KG1 (cell line): Measurements from ENCODE around the gene CLSTN2.

Experiments used
- DNase-seq: peaks from one replicate; lab custom pipeline; 2025; lab: John Stamatoyannopoulos, UW

The CLSTN2 gene

DNA sequence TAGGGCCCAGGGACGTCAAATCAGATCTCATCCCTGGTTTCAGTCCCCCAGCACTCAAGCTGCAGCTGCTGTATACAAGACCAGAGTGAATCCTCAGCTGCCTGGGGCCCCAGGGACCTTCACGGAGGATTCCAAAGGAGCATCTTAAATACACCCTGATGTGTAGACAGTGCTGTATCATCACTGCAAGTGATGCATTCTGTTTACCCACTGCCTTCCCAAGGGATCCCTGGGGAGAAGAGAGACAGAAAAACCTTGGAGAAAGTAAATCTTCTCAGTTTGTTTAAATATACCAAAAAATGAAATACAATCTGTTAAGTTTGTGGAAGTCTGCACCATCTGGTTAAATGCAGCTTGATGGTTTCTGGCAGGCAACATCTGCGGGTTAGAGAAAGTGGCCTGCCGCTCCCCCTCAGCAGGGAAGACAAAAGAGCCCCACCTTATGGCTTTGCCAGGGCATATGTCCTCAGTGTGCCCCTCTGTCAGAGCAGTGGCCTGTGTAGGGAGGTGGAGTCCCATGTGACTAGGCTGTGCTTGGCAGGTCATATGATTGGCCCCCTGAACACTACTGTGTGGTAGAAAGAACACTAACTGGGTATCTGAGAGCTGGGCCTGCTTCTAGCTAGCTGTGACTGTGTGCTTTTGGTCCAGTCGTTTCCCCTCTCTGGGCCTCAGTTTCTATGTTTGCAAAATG, 520.7 kb downstream of the CLSTN2 start:
- DNase-seq, result no peak

DNA sequence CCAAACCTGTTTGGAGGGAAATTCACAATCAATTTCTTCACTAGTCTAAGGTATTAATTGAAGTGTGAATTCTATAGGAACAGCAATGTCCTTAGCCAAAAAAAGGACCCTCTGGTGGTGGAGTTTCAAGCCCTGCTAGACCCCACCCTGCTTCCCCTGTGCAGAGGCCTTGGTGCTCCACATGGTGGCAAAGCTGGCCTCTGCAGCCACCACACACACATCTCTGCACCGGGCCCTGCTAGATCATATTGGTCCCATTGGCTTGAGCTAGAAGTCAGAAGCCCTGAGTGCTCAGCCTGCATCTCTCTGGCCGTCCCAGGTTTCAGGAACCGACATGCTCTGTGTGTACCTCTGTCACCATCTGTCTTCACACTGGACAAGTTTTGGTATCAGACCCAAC, 522.0 kb downstream of the CLSTN2 start:
- DNase-seq, result no peak

DNA sequence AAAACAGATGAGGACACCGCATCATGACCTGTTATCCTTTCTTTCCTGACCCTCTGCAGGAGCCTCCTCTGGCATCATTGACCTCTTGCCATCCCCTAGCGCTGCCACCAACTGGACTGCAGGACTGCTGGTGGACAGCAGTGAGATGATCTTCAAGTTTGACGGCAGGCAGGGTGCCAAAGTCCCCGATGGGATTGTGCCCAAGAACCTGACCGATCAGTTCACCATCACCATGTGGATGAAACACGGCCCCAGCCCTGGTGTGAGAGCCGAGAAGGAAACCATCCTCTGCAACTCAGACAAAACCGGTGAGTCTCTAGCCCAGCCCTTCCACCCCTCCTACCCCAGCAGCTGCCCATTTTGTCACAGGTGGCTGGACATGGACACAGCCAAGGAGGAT, 524.5 kb downstream of the CLSTN2 start:
- no peak for DNase-seq

DNA sequence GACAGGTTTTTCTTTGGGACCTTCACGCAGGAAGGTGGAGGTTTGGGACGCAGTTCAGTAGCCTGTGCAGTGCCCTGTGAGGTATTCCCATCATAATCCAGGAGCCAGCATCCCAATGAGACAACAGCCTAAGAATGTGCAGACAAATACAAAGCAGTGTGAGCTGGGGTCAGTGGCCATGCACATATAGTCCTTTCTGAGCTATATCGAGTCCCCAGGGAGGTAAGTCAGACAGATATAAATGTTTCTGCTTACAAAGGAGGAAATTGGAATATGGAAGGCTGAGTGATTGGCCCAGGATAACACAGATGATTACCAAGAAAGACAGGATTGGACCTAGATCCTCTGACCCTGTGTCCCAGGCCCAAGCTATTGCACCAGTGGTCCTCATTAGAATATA, 526.3 kb downstream of the CLSTN2 start:
- no peak for DNase-seq

DNA sequence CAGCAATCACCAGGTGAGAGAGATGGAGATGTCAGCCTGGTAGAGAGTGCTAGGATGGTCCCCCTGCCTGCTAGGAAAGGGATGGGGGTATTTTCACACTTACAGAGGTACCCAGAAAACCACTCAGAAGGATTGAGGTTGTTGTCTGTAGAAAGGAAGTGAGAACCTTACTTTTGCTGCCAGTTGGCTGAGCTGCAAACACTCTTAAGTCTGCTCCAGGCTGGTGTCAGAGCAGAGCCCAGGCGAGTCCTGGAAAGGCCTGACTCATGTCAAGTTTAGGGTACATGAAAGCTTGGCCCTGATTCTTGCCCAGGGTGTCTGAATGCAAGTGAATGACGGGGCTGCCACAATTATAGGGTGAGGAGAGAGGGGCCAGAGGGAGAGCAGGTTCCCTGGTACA, 528.4 kb downstream of the CLSTN2 start:
- DNase-seq, result no peak

DNA sequence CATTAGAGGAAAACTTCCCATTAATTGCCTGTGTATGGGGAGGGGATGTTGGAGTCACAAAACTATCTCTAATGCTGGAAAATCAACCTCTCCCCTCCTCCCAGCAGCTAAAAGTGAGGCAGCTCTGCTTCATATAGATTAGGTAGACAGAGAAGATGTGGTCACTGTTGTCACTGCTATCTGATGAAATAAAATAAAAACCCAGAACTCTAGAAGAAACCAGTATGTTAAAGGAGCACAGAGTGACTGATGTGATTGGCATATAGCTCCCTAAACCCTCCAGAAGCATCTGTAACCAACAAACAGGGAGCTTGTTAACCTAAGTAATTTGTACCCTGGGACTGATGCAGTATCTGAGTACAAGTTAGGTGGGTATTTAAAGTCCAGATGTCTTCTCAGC, 531.0 kb downstream of the CLSTN2 start:
- no peak for DNase-seq

DNA sequence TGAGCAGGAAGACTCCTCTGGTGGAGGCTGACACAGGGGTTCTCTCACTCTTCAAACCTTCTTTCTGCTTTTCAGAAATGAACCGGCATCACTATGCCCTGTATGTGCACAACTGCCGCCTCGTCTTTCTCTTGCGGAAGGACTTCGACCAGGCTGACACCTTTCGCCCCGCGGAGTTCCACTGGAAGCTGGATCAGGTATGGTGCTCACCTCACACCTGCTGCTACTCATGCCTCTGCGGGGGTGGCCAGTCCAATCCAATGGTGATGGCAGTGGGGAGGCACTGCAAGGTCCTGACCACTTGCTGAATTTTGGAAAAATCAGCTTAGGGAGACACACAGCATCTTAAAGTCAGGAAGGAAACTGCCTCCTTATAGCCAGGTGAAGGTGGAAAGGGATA, 531.5 kb downstream of the CLSTN2 start:
- DNase-seq, result no peak

DNA sequence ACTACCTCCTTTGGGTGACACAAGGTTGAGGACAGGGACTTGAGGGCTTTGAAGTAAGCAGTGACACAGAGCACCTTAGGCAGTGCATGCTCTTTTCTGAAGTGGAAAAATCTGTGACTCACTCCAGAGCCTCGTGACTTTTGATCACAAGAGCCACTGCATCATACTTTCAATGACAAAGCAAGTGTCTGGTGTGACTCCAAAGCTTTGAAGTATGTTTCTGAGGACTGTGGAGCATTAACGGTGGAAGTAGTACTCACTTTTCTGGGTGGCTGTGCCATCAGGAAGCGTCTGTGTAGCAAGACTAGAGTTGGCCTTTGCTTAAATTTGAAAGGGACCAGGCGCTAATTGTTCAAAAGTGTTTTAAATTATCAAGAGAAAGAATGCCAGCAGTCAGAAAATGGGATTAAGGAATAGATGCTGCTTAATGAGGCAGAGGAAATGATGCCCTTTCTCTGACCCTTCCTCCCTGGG, 532.2 kb downstream of the CLSTN2 start:
- no peak for DNase-seq

DNA sequence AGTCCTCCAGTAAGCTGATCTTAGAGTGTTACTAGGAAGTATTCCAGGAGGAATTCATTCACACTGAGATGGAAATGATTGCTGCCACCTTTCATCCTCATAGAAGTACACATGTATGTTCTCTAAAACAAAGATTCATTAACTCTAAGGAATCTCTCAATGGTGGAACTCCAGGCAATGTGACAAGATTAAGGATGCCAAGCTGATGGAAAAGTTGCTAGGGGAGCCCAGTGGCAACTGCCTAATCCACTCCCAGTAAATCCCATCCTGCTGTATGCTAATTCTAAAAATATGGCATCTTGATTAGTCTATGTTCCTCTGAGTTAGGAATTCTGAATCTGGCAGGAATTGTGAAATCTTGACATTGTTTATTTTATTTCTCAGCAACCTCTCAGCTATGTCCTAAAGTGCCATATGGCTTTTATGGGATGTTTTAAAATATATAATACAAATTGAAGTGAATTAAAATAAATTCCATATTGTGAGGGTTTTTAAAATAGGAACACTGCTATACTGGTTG, 532.9 kb downstream of the CLSTN2 start:
- no peak for DNase-seq

DNA sequence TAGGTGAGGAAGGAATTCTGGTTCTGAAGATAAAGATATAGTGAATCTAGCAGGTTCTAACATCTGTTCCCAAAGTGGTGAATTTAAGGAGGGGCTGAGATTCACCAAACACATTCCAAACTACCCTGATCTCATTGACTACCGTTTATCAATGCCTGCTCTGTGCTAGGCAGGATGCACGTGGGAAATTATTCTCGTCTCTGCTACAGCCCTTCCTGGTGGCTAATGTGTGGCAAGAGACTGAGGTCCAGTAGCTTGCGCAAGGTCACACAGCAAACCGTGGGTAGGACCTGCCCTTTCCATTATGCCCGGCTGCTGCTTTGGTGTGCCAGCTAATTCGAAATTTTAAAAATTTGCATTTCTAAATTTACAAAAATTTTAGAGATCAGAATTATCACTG, 533.4 kb downstream of the CLSTN2 start:
- DNase-seq, result no peak

DNA sequence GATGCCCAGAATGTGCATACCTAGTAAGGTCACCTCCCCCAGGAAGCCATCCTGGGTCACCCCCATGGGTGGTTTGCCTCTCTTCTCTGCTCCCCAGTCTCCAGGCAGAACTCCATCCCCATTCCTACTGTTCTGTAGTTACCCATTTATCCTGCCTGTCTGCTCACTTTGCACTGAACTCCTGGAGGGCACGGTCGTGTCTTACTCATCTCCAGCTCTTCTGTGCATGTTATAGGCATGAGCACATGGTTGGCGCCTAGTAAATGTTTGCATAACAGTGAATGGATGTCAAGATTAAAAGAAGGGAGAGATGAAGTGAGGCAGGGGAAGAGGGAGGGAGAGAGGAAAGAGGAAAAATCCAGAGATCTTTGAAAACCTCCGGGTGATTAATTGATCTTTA, 534.5 kb downstream of the CLSTN2 start:
- no peak for DNase-seq

DNA sequence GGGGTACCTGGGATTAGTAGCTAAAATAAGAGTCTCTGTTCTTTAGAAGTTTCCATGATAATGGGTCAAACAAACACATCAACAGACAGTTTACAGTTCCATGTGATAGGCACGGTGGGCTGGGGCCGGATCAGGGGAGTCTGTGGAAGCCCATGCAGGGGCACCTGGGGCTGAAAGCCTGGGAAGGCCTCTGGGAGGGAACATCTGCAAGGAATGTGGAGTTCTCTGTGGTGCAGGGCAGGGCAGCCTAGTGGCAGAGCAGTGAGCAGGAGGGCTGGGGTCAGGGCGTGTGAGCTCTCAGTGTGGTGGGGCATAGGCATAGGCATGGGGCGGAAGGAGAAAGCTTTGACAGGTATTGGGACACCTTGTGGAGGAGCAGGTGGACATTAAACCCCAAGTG, 535.2 kb downstream of the CLSTN2 start:
- no peak for DNase-seq

DNA sequence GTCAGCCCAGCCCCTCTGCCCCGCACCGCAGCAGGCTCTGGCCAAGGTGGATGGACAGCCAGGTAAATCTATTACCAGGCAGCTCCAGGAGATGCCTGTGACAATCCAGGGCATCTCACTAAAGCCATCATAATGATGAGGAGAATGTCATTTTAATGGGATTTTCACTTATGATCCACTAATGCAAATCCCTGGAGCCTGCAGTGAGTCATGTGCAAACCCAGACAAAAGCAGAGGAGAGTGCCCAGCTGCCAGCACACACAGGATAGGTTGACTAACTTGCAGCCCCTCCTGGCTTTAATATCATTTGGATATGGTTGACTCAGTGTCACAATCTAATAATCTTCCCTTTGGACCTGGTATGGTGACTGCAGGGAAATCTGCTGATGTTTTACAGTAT, 536.0 kb downstream of the CLSTN2 start:
- no peak for DNase-seq

DNA sequence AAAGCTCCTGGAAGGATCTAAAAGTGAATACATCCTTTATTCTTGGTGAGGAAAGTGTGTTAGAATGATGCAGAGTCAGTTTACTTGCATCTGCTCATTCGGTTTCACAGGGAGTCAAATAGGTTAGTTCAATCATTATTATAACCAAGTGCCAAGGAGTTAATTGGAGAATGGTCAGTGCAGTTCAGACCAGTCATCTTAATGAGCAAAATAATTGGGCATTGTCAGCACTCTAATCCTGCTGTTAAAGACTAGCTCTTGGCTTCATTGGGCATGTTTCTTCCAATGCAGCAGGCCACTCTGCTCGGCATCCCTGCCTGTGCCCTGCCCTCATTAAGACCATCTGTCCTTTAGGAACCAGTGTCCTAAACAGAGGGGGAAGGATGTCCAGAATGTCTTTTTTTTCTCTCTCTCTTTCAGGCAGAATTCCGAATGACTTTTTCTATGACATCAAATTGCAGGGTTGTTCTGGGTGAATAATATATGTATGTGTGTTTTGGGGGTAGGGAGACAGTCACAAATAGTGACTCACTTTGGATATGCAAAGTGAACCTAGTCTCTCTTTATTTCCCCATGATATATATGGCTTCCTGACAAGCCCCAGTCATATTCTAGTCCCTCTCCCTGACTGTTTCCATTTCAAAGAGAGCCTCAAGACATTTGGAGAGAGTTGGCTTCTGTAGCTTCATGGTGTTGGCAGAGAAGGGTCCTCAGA, 537.5 kb downstream of the CLSTN2 start:
- no peak for DNase-seq

DNA sequence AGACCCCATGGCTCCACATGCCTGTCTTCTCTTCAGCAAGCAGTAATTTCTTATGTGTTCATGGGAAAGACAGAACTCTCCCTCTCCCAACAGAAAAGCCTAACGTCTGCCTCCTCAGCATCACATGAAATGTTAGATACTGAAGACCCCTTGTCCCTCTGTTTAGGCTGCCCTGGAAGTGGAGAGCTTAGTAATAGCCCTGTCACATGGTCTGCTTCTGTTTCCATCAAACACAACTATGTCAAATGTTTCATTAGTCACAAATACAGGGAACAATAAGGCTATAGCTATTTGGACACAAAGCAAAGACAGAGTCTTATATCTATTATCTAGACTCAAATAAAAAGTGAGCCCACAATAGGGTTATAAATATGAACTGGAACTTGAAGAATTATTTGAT, 552.6 kb downstream of the CLSTN2 start:
- no peak for DNase-seq

DNA sequence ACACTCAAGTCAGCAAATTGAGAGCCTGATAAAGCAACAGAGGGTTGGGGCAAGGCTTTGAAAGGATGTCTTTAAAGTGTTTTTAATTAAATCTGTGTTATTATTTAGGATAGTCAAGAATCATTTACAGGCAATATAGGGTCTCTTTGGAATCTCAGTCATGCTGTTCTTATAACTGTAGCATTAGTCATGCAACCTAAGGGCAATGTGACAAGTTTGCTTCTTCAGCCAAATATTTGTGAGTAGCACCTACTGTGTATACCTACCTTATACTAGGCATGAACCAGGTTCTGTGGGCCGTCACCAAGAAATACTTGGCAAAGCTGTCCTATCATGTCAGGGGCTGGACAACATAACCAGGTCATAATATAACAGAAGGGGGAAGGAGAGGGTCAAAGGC, 558.3 kb downstream of the CLSTN2 start:
- DNase-seq, result no peak

DNA sequence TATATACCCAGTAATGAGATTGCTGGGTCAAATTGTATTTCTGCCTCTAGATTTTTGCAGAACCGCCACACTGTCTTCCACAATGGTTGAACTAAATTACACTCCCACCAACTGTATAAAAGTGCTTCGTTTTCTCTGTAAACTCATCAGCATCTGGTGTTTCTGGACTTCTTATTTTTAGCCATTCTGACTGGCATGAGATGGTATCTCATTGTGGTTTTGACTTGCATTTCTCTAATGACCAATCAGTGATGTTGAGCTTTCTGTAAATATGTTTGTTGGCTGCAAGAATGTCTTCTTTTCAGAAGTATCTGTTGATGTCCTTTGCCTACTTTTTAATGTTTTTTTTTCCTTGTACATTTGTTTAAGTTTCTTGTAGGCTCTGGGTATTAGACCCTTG, 560.0 kb downstream of the CLSTN2 start:
- no peak for DNase-seq

DNA sequence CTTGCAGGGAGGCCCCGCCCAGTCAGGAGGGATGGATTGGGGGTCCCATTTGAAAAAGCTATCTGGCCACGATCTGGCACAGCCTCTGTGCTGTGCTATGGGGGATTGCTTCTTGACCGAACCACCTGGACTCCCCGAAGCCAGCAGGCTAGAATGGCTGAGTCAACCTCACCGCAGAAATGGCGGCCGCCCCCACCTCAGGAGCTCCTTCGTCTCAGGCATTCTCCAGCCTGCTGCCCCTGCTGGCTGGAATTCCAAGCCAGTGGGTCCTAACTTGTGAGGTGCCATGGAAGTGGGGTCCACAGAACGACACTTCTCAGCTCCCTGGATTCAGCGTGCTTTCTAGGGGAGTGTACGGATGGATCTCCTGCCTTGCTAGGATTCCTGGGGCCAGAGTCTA, 562.3 kb downstream of the CLSTN2 start:
- DNase-seq, result no peak

DNA sequence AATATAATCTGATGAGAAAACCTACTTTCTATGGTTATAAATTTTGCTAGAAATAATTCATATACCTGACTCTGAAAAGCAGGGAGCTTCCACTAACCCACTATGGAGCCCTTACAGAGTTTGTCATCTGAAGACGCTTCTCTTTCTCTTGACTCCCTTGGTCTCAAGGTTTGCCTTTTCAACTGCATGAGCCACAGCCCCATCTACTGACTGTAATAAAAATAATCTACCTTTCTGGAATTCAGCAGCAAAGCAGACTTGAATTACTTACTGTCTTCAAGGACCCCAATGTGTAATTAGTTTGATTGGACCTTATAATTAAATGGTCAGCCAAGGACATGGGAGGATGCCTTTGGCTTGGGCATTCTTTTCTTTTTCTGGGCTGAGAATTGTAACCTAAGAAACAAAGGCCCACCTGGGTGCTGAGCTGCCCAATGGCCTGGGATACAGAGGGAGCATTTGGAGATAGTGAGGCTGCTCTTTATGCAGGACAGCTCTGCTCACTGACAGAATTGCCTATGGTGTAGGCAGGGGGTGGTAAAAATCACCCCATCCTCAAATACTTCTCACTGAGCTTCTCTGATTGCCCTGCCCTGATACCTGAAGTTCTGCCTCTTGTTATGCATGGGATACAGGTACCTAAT, 564.3 kb downstream of the CLSTN2 start:
- no peak for DNase-seq

DNA sequence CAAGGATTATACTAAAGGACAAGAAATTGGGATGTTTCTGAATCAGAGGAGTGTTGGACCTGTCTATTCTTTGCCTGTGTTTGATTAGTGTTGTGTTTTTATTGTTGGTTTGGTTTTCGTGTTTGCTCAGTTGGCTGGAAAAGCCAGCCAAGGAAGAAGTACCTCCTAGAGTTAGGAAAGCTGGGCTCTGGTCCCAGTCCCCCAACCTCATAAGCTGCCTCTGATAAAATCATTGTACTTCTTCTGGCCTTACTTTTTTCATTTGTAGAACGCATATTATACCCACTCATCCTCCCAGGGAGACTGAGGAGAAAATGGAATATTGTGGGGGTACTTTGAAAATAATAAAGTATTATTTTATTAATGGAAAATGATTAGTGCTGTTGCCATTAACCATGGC, 565.5 kb downstream of the CLSTN2 start:
- no peak for DNase-seq

DNA sequence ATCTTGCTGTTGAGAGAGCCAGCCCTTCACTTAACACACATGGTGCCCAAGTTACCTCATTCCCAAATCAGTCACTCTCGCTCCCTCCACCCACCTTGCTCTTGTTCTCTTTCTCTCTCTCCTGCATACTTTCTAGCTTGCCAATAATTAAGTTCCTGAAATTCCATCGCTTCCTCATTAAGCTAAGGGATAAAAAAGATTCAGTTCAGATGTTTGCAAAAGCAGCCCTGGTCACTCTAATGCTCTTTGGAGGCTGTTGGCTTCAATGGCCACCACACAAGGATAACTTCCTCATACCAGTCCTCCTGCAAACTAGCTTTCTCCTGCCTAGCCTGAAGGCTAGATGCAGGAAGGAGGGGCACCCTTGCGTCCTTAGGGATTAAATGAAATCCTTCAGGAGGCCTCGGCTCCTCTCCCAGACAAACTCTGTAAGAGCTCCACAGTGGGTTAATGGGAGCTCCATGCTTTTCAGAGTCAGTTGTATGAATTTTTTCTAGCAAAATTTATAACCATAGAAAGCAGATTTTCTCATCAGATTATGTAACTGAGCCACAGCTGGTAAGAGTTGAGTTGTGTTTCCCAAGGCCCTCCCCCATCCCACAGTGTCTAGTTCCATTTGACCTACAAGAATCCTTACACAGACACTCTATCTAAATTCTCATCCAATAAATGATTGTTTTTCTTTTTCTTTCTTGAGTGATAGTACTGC, 566.2 kb downstream of the CLSTN2 start:
- no peak for DNase-seq

DNA sequence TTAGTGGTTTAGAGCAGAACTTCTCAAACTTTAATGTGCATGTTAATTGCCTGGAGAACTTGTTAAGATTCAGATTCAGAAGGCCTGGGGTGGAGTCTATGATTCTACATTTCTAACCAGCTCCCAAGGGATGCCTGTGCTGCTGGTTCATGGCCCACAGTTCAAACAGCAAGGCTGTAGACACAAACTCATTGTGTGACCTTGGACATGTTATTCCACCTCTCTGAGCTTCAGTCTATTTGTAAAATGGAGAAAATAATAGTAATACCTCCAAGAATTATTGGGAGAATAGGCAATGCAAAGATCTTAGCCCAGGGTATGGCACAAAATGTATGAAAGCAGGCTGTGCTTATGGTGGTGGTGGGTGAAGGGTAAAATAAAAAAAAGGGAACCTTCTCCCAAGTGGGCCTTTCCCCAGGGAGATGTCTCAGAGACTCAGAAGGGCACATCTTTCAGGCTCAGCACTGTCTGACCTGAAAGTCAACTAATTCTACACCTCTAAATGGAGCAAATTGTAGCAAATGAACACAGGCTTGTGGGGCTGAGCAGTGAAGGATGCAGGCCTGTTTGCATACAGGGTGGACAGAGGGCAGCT, 566.9 kb downstream of the CLSTN2 start:
- DNase-seq, result no peak
